ENCODE results near the gene AK8.

The AK8 gene

GRCh38 chr9:132795511-132796303, 82.4 kb downstream of the AK8 start:
- no peak for DNase-seq (ENCODE audit: extremely low read depth, low read depth)
- TF ChIP-seq CTCF (IDR thresholded peaks at IDR 0.05; ENCODE audit: low read depth, low read length, missing control alignments): no peak
- H3K4me3 ChIP-seq (replicated peaks; ENCODE audit: low read depth, low read length): no peak overlapping the region

DNA sequence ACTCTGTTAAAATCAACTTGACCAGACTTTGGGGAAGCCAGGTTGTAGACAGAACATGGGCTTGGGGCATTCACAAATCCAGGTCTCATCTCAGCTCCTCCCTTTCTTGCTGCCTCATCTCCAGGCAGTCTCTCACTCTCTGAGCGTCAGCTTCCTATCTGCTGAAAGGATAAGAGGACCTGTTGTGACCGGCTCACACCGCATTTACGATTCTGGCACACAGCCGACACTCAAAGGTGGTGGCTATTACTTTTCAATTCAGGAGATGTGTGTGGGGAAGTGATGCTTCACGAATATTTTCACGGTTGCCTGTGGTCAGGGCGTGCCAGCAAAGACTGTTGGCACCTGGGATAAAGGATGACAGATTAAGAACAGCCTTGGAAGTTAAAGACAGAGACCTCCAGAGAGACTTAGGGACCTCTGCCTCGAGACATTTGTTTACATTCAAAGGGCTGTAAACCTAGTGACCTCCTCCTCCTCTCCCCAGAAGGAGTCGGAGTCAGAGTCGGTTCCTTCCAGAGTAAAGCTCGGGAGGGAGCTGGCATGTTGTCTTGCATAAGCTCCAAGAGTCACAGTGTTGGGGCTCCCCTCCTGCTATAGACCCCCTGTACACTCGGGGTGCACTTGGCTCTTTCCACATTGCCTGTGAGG, 83.2 kb downstream of the AK8 start:
- no peak for TF ChIP-seq CTCF (IDR thresholded peaks at IDR 0.05; ENCODE audit: low read depth, low read length, missing control alignments)
- H3K4me3 ChIP-seq (replicated peaks; ENCODE audit: low read depth, low read length): no peak overlapping the region
- no peak for DNase-seq (ENCODE audit: extremely low read depth, low read depth)

DNA sequence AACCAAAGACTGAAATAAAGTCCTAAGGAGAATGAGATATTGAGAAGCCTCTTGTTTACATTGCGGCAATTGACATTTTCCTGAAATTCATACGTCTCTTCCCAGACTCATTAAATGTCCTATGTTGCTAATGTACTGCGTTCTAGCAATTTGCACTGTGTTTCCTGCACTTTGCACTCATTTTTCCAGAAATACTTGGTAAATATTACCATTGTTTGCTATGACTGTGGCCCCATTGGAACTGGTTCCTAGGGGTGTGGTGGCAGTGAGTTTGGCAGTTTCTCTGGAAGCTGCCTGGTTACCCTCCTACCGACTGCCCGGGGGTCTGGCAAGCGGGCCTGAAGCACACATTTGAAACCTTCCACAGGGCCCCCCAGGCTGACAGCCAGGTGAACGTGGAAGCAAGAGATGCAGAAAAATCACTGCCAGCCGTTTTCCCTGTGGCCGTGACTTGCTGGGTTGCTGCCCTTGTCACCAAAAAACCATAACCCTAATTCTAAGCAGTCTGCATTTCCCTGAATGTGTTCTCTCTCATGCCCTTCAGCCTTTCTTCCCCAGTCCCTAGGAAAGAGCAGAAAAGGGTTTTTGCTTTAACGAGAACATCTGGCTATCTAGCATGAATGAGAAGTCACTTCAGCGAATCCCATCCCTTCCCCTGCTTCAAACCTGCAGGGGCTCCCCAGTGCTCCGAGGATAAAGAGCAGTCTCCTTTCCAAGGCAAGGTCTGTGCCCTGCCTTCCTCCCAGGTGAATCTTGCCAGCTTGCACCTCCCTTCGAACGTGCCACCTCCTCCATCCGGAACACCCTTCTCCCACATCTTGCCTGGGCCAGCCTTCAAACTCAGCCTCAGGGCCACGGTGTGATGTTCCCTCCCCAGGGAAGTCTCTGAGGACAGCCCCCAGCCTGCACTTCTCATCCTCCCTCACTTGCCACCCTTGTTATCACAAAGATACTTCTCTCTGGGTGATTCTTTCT, 84.2 kb downstream of the AK8 start:
- TF ChIP-seq CTCF (IDR thresholded peaks at IDR 0.05; ENCODE audit: low read depth, low read length, missing control alignments): no peak
- no peak overlapping the region for H3K4me3 ChIP-seq (replicated peaks; ENCODE audit: low read depth, low read length)
- DNase-seq (ENCODE audit: extremely low read depth, low read depth): no peak

GRCh38 chr9:132792547-132792946, 85.5 kb downstream of the AK8 start:
- no peak overlapping the region for H3K4me3 ChIP-seq (replicated peaks; ENCODE audit: low read depth, low read length)
- no peak for DNase-seq (ENCODE audit: extremely low read depth, low read depth)
- no peak for TF ChIP-seq CTCF (IDR thresholded peaks at IDR 0.05; ENCODE audit: low read depth, low read length, missing control alignments)

- no peak overlapping the region for H3K4me3 ChIP-seq (replicated peaks; ENCODE audit: low read depth, low read length)
- no peak for TF ChIP-seq CTCF (IDR thresholded peaks at IDR 0.05; ENCODE audit: low read depth, low read length, missing control alignments)
- DNase-seq (ENCODE audit: extremely low read depth, low read depth): no peak
Observed at GRCh38 chr9:132791699-132792240, 86.3 kb downstream of the AK8 start.

DNA sequence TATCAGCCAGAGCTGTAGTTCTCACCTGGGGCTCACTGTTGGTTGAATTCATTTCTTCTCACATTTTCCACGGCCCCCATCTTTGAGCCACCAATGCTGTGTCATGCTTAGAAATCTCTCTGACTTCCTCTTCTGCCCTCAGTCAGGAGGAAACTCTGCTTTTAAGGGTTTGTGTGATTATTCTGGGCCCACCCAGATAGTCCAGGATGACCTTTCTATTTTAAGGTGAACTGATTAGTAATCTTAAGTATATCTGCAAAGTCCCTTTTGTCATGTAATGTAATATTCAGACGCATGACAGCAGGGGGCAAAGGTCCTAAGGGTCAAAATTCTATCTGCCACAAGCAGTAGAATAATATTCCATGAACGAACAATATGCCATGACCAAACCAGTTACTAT, 88.4 kb downstream of the AK8 start:
- DNase-seq (ENCODE audit: extremely low read depth, low read depth): no peak
- H3K4me3 ChIP-seq (replicated peaks; ENCODE audit: low read depth, low read length): no peak overlapping the region
- no peak for TF ChIP-seq CTCF (IDR thresholded peaks at IDR 0.05; ENCODE audit: low read depth, low read length, missing control alignments)
